NCI-H2171 (cell line): ENCODE results near the gene ALDH4A1.
"Not testable (repeated sequence)": the region's sequence is repeated elsewhere in the genome, so short reads cannot be mapped to it uniquely, and the experiment has no call there.

Experiments
- DNase-seq: peaks from one replicate; lab custom pipeline; 2025; lab: John Stamatoyannopoulos, UW

Gene ALDH4A1

DNA sequence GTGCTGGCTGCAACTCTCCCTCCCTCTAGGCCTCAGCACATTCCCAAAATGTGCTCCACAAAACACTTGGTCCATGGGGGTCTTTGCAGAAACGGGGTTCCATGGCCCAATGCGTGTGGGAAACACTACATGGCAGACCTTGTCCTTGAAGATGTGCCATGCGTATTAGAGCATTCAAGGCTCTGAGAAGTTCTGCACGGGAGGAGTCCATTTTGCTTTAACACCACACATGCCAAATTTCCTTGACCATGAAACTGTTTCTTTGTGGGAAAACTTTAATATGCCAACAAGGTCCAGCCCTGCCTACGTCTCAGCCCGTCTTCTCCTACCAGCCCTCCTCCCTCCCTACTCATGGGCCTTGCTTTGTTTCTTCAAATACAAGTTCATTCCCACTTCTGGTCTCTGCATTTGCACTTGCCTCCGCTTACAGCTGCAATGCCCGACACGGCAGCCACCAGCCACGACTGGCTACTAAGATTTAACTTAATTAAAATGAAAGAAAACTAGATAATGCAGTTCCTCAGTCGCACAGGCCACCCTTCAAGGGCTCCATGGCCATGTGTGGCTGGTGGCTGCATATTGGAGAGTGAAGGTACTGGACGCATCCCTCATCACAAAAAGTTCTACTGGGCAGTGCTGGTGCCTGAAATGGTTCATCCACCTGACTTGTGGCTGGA is 23.7 kb downstream of the ALDH4A1 start:
- DNase-seq = no peak

DNA sequence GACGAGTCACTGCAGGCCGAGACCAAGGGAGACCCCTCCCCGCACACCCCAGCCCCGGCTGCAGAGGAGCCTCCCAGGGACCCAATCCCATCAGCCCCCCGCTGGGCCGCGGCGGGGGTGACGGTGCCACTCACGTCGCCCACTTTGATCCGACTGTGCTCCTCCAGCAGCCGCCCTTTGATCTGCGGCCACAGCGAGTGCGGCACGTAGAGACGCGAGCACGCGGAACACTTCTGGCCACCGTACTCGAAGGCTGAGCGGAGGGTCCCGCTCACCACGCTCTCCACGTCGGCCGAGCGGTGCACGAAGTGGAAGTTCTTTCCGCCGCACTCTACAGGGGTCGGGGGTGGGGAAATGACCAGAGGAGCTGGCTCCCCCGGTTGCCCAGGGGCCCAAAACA is 25.1 kb downstream of the ALDH4A1 start:
- no peak for DNase-seq

DNA sequence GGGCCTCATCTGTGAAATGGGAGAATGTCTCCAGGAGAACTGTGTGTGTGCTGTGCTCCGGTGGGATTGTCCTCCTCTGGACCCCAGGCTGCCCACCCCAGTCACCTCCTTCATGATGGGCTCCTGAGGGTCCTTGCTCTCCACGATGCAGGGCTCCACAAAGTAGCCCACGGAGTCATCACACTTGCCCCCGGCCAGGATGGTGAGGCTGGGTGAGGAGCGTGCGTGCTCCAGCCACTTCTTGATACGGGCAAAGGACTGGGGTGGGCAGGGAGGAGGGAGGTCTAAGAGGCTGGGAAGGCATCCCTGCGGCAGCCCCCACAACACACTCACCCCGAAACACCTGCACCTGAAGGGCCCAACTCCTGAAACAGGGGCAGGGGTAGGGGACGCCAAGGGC is 26.1 kb downstream of the ALDH4A1 start:
- DNase-seq = no peak

DNA sequence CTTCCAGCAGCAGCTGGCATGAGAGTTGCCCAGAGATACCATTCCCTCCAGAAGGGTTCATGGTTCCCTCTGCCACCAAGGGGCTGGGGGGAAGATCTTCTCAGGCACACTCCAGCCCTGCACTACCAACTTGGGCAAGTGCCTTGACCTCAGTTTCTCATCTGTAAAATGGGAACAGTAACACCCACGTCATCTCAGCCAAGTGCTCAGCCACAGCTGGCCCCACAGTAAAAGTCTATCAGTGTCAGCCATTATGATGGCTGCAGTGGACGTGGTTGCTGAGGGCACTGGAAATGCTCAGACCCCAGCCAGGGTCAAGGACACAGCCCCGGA is 26.6 kb downstream of the ALDH4A1 start:
- no peak for DNase-seq

DNA sequence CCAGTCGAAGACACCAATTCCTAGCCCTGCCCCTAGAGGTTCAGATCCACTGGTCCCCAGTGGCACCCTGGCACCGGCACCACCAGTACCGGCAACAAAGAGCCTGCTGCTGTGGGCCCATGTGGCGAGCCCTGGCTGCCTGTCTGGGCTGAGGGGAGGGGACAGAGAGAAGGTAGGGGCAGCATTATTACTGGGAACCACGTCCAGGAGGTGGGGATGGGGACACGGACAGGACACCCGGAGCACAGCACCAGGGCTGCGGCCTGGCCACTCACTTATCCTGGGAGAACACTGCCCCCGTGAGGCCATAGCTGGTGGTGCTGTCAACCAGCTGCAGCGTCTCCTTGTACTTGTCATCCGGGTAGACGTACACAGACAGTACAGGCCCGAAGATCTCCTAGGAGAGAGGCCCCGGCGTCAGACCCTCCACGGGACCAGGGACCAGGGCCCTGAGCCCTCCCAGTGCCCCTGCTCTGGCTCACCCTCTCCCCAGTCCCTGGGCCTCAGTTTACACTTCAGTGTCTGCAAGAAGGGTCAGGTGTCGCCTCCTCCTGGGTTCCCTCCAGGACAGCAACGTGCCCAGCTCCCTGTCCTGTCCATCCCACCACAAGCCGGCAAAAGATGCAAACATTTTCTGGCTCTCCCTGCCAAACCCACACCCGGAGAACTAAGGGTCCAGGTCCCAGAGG is 27.1 kb downstream of the ALDH4A1 start:
- peak; percentile 35 for DNase-seq

DNA sequence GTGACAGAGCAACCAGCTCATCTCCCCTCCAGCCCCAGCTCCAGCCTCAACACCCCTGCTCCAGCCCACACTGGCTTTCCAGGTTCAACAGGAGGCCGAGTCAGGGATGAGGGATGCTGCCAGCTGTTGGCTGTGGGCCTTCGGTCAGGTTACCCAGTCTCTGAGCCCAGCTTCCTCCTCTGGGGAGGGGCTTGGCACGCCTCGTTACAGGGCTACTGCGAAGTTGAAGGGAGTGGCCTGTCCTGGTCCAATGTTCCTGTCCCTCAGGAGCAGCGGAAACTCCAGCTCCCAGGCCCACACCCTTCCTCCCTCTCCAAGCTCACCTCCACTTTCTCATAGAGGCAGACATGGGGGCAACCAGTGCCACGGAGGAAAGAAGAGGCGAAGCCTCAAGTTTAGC is 27.8 kb downstream of the ALDH4A1 start:
- DNase-seq = no peak

DNA sequence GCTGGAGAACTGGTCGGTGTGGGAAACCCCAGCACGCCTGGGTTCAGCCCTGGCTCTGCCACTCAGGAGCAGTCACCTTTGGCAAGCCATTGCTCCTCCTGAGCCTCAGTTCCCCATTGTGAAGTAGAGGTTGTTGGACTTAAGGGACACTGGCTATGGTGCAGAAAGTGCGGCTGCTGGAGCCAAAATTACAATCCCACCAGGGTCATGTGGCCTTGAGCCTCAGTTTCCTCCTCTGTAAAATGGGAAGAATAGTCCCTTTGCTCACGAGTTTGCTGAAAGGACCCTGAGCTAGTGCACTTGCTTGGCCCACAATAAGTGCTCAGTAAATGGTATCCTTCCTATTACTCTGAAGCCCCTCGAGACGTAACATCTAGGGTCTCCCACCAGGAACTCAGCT is 28.3 kb downstream of the ALDH4A1 start:
- DNase-seq = no peak

DNA sequence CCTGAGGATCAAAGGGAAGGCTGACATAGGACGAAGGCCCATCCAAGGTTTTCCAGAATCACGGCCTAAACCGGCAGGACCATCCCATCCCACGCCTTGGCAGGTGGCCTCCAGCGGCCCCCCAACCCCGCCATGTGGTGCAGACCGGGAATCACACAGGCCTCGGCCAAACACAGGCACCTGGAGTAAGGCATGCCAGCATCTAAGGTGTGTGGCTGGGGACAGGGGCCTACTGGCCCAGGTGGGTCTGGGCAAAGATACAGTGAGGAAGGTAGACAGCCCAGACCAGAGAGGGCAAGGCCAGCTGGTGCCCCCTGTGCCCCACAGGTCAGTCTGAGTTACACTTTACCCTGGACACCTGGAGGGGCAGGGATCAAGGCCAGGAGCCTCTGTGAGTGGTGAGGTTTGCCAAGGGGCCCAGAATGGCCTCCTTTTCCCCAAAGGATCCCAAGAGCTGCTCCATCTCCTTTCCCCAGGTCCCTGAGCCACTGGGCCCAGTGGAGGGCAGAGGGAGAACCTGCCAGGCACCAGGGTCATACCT is 30.2 kb downstream of the ALDH4A1 start:
- no peak for DNase-seq

DNA sequence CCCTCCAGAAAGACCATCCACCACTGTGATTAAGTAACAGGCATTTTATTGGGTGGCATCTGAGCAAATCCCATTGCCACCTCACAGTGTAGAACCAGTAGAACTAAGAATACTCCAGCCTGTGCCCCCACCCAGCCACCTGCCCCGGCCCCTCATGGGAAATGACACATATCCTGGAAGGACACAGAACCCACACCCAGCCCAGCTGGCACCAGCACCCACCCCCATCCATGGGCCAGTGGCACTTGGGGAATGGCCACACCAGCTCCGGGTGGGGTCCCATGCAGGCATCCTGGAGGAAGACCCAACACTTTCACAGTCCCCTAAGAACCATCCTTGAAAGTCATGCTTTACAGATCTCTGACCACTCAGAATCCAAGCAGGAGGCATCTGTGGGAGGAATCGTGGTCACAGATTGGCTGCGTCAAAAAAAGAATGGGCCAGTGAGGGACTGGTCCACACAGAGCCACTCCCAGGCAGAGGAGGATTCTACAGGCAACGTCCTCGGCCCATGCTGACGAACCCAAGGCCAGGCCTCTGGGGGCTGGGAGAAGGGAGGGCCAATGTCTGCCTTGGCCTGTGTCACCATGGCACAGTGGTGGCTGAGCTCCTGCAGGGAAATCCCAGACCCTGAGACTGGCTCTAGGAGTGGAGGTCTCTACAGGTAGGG is 30.8 kb downstream of the ALDH4A1 start:
- no peak for DNase-seq

DNA sequence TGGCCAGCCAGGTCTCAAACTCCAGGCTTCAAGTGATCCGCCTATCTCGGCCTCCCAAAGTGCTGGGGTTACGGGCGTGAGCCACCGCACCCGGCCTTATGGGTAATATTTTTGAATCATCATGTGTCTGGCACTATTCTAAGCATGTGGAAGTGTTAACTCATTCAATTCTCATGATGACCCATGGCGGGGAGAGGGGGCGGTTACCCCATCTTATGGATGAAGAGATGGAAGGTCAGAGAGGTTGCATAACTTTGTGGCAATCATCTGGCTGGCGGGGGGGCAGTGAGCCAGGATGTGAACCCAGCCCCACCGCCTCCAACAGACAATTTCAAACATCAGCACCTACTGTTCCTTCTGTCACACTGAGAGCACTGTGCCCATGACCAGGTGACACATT is 31.4 kb downstream of the ALDH4A1 start:
- no peak for DNase-seq

DNA sequence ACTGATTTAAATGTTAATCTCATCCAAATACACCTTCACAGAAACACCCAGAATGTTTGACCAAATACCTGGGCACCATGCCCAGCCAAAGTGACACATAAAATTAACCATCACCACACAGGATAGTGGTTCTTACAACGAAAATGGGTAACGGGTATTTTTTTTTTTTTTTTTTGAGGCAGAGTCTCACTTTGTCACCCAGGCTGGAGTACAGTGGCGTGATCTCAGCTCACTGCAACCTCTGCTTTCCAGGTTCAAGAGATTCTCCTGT is 31.8 kb downstream of the ALDH4A1 start:
- not testable (repeated sequence) for DNase-seq

DNA sequence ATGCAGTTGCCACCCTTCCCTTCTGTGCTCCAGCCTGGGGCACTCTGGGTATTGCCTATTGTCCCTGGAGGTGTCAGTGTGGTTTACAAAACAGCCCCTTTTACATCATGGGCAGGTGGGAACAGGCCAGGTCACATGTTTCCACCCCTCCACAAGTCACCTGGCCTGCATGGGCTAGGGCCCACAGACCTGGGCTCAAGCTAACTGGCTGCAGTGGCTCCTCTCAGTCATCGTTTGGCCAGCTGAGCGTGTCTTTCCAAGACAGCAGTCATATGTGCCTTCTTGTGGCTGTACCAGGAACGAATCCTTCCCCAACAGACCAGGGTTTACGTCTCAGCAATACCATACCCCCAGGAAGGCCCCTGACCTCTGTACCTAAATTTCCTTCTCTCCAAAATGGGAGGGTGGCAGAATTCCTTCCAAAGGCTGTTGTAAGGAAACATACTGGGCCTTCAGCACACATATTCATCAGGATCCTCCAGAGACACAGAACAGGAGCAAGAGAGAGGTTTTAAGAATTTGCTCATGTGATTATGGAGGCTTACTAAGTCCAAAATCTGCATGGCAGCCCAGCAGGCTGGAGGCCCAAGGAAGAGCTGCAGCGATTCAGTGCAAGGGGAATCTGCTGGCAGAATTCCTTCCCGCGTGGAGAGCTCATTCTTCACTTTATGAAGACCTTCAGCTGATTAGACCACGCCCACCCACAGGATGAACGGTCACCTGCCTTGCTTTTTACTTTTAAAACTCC is 32.3 kb downstream of the ALDH4A1 start:
- no peak for DNase-seq

DNA sequence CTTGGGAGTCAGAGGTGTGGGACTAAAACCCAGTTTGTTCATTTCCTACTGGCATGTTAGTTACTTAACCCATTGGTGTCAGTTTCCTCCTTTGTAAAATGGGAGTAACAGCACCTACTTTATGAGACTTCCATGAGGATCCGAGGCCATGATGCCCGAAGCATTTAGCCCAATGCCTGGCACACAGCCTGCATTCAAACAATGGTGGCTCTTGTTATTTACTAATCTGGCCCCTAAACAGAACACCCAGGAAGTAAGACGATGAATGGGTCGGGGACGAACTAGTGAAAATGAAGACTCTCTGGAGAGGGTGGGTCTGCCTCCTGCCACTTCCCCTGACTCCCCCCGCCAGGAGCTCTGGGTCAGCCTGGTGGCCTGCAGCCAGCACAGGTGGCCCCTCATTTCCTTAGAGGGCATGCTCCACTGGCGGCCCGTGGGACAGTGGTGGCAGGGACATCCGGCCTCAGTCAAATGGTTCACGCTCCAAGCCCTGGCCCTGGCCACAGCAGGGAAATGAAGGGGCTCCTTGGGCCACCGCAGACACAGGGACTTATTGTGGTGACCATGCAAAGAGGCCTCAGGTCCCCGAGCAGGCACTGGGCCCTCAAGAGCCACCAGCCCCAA is 33.4 kb downstream of the ALDH4A1 start:
- no peak for DNase-seq

DNA sequence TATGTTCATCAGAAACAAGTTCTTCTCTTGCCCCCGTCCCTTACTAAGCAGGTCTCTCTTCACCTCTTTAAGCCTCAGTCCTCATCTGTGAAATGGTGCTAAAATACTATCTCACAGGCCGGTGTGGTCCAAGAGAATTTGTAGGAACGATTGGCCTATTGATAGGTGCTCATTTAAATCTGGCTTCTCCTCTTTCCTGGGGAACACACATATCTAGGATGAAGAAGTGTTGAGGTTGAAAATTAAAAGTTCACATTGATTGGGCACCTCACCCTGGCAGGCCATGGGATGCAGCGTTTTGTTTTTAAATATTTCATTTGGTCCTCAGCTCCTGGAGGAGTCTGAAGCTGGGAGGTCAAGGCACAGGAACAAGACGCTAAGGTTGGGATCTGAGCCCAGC is 34.0 kb downstream of the ALDH4A1 start:
- DNase-seq = no peak

DNA sequence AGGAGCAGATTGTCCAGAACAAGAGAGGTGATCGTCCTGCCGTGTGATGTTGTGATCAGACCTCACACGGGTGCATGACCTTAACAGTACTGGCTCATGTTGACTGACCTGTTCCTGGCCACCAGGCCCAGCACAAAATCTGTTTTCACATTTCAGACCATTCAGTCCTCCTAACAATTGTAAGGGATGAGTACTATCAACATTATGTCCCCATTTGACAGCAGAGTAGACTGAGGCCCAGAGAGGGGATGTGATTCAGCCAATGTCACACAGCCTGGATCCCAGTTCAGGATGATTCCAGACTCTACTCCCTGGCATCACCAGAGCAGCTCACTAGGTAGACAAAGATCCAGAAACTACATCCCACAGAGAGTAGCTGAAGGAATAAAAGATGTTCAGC is 35.5 kb downstream of the ALDH4A1 start:
- DNase-seq = no peak

DNA sequence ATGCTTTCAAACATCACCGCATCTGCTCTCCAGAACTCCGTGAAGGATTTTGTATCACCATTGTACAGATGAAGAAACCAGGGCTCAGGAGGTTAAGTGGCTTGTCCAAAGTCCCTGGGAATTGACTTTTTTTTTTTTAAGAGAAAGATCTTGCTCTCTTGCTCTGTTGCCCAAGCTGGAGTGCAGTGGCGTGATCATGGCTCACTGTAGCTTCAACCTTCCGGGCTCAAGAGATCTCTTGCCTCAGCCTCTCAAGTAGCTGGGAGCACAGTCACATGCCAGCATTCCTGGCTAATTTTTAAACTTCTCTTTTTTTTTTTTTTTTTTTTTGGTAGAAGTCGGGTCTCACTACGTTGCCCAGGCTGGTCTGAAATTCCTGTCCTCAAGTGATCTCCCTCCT is 36.0 kb downstream of the ALDH4A1 start:
- DNase-seq = no peak

DNA sequence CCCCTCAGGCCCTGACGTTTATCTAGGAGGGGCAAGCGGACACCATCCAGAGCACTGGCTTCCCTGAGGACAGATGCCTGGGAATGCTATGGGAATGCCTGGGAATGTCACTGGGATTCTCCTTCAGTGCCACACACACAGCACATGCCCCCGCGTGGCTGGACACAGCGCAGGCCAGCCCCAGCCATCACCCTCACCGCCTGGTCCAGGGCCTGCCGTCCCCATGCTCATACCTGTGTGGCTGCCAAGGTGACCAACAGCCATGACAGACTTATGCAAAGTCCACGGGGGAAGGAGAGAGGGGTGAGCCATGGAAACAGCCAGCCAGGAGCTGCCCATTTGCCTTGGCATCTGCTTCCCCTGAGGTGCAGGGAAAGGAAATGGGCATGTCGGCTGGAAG is 37.2 kb downstream of the ALDH4A1 start:
- no peak for DNase-seq

DNA sequence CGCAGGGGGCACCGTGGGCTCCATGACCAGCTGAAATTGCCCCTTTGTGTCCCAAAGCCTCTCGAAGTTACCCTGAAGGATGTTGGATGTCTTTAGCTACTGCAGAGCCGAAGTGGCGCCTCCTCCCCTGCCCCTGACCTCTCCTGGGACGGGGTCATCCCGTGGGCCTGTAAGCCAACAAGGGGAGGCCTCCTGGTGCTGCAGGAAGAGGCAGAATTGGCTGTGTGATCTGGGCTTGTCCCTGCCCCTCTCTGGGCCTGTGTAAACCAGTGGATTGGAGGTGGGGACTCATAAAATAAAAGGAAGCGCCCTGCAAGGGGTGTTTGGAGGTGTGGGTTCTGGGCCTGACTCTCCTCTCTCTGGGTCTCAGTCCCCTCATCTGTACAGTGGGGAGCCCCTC is 40.8 kb downstream of the ALDH4A1 start:
- no peak for DNase-seq

DNA sequence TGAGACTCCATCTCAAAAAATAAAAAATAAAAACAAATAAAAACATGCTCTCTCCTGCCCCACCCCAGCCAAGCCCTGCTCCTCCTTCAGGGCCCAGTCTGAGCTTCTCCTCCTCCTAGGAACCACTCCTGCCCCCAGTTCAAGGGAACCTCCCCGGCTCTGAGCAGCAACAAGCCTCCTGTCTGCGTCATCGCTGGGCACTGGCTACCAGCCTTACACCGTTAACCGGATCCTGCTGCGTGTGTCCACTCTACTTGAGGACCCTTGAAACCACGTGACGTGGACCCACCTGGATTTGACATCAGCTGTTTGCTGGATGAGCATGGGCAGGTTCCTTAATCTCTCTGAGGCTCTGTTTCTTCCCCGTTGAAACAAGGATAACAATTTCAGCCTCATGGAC is 41.3 kb downstream of the ALDH4A1 start:
- DNase-seq = no peak

DNA sequence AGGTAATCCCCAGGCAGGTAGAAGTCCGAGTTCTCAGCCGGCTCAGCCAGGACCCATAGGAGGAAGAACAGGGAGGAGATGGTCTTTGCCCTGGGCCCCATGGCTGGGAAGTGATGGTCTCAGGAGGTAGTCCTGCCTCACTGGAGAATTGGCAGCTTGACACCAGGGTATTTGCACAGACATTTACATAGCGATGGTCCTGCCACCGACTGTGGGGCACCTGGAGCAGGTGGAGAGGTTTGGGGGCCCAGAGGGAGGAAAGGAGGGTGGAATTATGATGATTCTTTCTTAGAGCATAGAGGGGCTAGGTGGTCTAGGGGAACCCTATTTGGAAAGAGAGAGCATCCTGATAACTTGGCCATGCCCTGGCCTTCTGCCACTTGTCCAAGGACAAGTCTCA is 42.8 kb downstream of the ALDH4A1 start, which contains the start of gene TAS1R2:
Gene TAS1R2, minus strand, starts transcription at position 101 of the 400 bp plus-strand sequence. Its CDS starts 0 bp downstream, at position 101.
- no peak for DNase-seq

DNA sequence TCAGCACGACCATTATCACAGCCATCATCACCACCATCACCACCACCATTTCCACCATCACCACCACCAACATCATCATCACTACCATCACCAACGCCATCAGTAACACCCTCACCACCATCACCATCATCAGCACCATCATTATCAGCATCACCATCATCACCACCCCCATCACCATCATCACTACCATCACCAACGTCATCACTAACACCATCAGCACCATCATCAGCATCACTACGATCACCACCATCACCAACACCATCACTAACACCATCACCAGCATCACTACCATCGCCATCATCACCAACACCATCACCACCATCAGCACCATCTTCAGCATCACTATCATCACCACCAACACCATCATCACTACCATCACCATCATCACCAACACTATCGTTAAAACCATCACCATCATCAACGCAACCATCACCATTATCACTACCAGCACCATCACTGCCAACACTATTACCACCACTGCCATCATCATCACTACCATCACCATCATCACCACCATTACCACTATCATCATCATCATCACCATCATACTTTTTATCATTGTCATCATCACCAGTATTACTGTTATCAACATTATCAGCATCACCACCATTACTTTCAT is 44.2 kb downstream of the ALDH4A1 start:
- no peak for DNase-seq

DNA sequence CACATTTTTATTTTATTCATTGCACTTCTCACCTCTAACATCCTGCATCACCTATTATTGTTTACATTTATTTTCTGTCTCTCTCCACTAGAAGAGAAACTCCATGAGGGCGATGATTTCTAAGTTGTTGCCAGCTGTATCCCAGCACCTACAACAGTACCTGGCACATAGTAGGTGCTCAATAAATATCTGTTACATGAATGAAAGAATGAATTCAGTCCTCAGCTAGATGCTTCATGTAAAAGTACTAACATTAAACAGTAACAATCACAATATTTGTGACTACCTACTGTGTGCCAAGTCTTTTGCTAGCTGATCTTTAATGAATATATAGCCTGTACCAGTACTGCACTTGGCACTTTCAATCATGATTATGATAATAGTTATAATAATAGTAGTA is 45.9 kb downstream of the ALDH4A1 start:
- no peak for DNase-seq
